Keratinocyte (primary cell): Measurements from ENCODE around the gene ARHGAP9. TPM values are rescaled to one million over a fixed set of nuclear protein-coding genes. Genes with fewer than 3 reads are reported as not detected.

Experiments
- DNase-seq: peaks from one replicate; pipeline ENCODE4 v3.0.0-alpha.2; 2011; ENCODE audit warnings: low read depth, missing footprints, low spot score
- FAIRE-seq: peaks from 2 replicates; lab custom pipeline; 2011; peaks lifted over from hg19 to GRCh38; lab: Jason Lieb, UNC
- H2AFZ ChIP-seq: 2 replicates; pipeline ENCODE4 v1.6.0; 2012; ENCODE audit warnings: low read length, control low read depth, inconsistent platforms; ENCODE audit not compliant: control insufficient read depth
- H3K27ac ChIP-seq: 2 replicates; pipeline ENCODE4 v1.5.1; 2011; ENCODE audit warnings: low read length; ENCODE audit not compliant: control insufficient read depth, insufficient read depth
- H3K27me3 ChIP-seq: 3 replicates; pipeline ENCODE4 v1.6.0; 2011; ENCODE audit warnings: low read length; ENCODE audit not compliant: control insufficient read depth, insufficient read depth; ENCODE audit errors: extremely low read depth
- H3K36me3 ChIP-seq, 2 experiments: 2 replicates in 1 of 2; 3 replicates in 1 of 2; pipeline ENCODE4 v1.5.1; 2011; ENCODE audit warnings: low read length in 2 of 2, mild to moderate bottlenecking in 1 of 2; ENCODE audit not compliant: control insufficient read depth in 2 of 2, insufficient read depth in 2 of 2; ENCODE audit errors: extremely low read depth in 1 of 2
- H3K4me1 ChIP-seq: 3 replicates; pipeline ENCODE4 v1.5.1; 2011; ENCODE audit warnings: low read length; ENCODE audit not compliant: control insufficient read depth, insufficient read depth; ENCODE audit errors: extremely low read depth
- H3K4me2 ChIP-seq: 3 replicates; pipeline ENCODE4 v1.6.0; 2011; ENCODE audit warnings: low read depth, low read length; ENCODE audit not compliant: control insufficient read depth, insufficient read depth; ENCODE audit errors: extremely low read depth
- H3K4me3 ChIP-seq, 3 experiments: fragments of 200-600 bp in 1 of 3; sonication (generic) in 1 of 3; 2 replicates in 2 of 3; 3 replicates in 1 of 3; pipeline ENCODE4 v1.5.1; 2011 to 2016; ENCODE audit warnings: low read length in 3 of 3, mild to moderate bottlenecking in 3 of 3, control low read depth in 2 of 3, inconsistent platforms in 1 of 3, low read depth in 1 of 3, mixed read lengths in 1 of 3, mixed run types in 1 of 3, moderate library complexity in 1 of 3; ENCODE audit not compliant: control insufficient read depth in 2 of 3, insufficient read depth in 2 of 3; ENCODE audit errors: extremely low read depth in 1 of 3
- H3K79me2 ChIP-seq: 2 replicates; pipeline ENCODE4 v1.6.0; 2012; ENCODE audit warnings: low read length; ENCODE audit not compliant: control insufficient read depth, insufficient read depth
- H3K9ac ChIP-seq: 3 replicates; pipeline ENCODE4 v1.6.0; 2011; ENCODE audit warnings: low read length; ENCODE audit not compliant: control insufficient read depth, insufficient read depth; ENCODE audit errors: extremely low read depth
- H3K9me1 ChIP-seq: 3 replicates; pipeline ENCODE4 v1.6.0; 2011; ENCODE audit warnings: low read length; ENCODE audit not compliant: control insufficient read depth, insufficient read depth; ENCODE audit errors: extremely low read depth
- H3K9me3 ChIP-seq: 2 replicates; pipeline ENCODE4 v1.5.1; 2012; ENCODE audit warnings: low read depth, low read length; ENCODE audit not compliant: control insufficient read depth
- H4K20me1 ChIP-seq: 3 replicates; pipeline ENCODE4 v1.6.0; 2011; ENCODE audit warnings: low read length; ENCODE audit not compliant: control insufficient read depth, insufficient read depth; ENCODE audit errors: extremely low read depth
- CTCF ChIP-seq, 3 experiments: IDR thresholded peaks in 1 of 3; conservative IDR thresholded peaks in 1 of 3; optimal IDR thresholded peaks in 1 of 3; 2 replicates in 2 of 3; 3 replicates in 1 of 3; pipeline versions ENCODE3 to v1.5.1; 2011; ENCODE audit warnings: low read length in 3 of 3, mild to moderate bottlenecking in 3 of 3, moderate library complexity in 2 of 3, control low read depth in 1 of 3, inconsistent platforms in 1 of 3; ENCODE audit not compliant: insufficient read depth in 2 of 3; ENCODE audit errors: extremely low read depth in 1 of 3
- EZH2 ChIP-seq: IDR thresholded peaks from one replicate; pipeline ENCODE4 v1.6.1; 2012; ENCODE audit warnings: inconsistent platforms, mild to moderate bottlenecking, low read length, moderate library complexity
- dilution Hi-C: fragments of 300-500 bp; cut with MboI; formaldehyde crosslinking; loops from one replicate; pipeline ENCODE4 v1.7.0; 2020; ENCODE audit warnings: low sequenced_read_pairs; ENCODE audit not compliant: extremely low pct_ligation_motif_present
- polyA plus RNA-seq, 5 experiments: library from polyadenylated mRNA; depleted of rRNA in 3 of 5; stranded (reverse) in 3 of 5; stranded (forward) in 1 of 5; unstranded in 1 of 5; fragments of >200 nt; gene quantifications; 1 replicate in 1 of 5; 2 replicates in 3 of 5; 3 replicates in 1 of 5; pipeline versions ENCODE4 v1.2.1 to v1.2.3, GENCODE V29; 2011 to 2012; ENCODE audit warnings: missing spikeins in 2 of 5, low read depth in 1 of 5, low replicate concordance in 1 of 5

Gene ARHGAP9
- polyA plus RNA-seq, 1 donor (not counting 4 experiments of a cell fraction or from before 2014, with no cell fraction given): not detected

- FAIRE-seq: no peak
- dilution Hi-C loops: no loop called here
Measured at GRCh38 chr12:57467212-57467874, 12.3 kb downstream of the ARHGAP9 start.

GRCh38 chr12:57465747-57466505 lies 13.7 kb downstream of the ARHGAP9 start:
- Histone ChIP-seq H4K20me1 (no peaks in the 10 kb centered on the region), H3K27ac (no peak overlapping the region), H3K9me3 (no peaks in the 10 kb centered on the region), H3K27me3 (peaks cover 44% of the 10 kb centered on the region), H3K36me3 (no peaks in the 10 kb centered on the region), H3K4me2 (no peak overlapping the region), H3K9me1 (no peaks in the 10 kb centered on the region), H3K9ac (no peak overlapping the region), H3K79me2 (no peaks in the 10 kb centered on the region), H3K4me1 (peaks cover 10% of the 10 kb centered on the region), H2AFZ (no peak overlapping the region), H3K4me3 (no peak overlapping the region)
- no peak for FAIRE-seq
- DNase-seq: no peak
- dilution Hi-C loops: no loop called here
- no peak for TF ChIP-seq EZH2
- no peak for TF ChIP-seq CTCF (optimal IDR thresholded peaks at IDR 0.05 in 1 of 3, IDR thresholded peaks at IDR 0.05 in 1 of 3, conservative IDR thresholded peaks at IDR 0.05 in 1 of 3; ENCODE audit: extremely low read depth in 1 of 3, insufficient read depth in 2 of 3, low read length in 3 of 3)

More at GRCh38 chr12:57467212-57467874, 12.3 kb downstream of the ARHGAP9 start:
- Histone ChIP-seq H3K27ac (no peak overlapping the region), H3K9ac (no peak overlapping the region), H3K4me1 (peaks cover 3% of the 10 kb centered on the region), H3K27me3 (peaks cover 55% of the 10 kb centered on the region), H3K4me2 (no peak overlapping the region), H3K9me3 (no peaks in the 10 kb centered on the region), H4K20me1 (no peaks in the 10 kb centered on the region), H2AFZ (no peak overlapping the region), H3K79me2 (no peaks in the 10 kb centered on the region), H3K4me3 (no peak overlapping the region), H3K9me1 (no peaks in the 10 kb centered on the region), H3K36me3 (no peaks in the 10 kb centered on the region)
- DNase-seq: no peak
- TF ChIP-seq EZH2: no peak
- no peak for TF ChIP-seq CTCF (optimal IDR thresholded peaks at IDR 0.05 in 1 of 3, IDR thresholded peaks at IDR 0.05 in 1 of 3, conservative IDR thresholded peaks at IDR 0.05 in 1 of 3; ENCODE audit: extremely low read depth in 1 of 3, insufficient read depth in 2 of 3, low read length in 3 of 3)
